Vagina (tissue), 2 donors: ENCODE data around the gene TEX36.

Source experiments
- POLR2A ChIP-seq, 2 donors: fragments of 450-650 bp; IDR thresholded peaks; one replicate each; pipeline ENCODE4 v1.6.1; 2017; ENCODE audit warnings: antibody characterized with exemption in 2 of 2, mild to moderate bottlenecking in 2 of 2, moderate library complexity in 2 of 2
- POLR2AphosphoS5 ChIP-seq, 2 donors: sonication (generic); formaldehyde crosslinking; IDR thresholded peaks; one replicate each; pipeline ENCODE4 v1.9.0; 2017; ENCODE audit warnings: antibody characterized with exemption in 2 of 2, mild to moderate bottlenecking in 2 of 2, low read depth in 1 of 2; ENCODE audit not compliant: insufficient read depth in 1 of 2
- TF ChIP-seq, protein P1 (sequence below), 3 experiments: fragments of 450-650 bp in 2 of 3; fragments of 200-600 bp in 1 of 3; sonication (generic) in 1 of 3; IDR thresholded peaks; one replicate each; pipeline ENCODE4 v1.5.1; 2017 to 2019; ENCODE audit warnings: antibody characterized with exemption in 3 of 3, mild to moderate bottlenecking in 2 of 3, moderate library complexity in 2 of 3

DNA sequence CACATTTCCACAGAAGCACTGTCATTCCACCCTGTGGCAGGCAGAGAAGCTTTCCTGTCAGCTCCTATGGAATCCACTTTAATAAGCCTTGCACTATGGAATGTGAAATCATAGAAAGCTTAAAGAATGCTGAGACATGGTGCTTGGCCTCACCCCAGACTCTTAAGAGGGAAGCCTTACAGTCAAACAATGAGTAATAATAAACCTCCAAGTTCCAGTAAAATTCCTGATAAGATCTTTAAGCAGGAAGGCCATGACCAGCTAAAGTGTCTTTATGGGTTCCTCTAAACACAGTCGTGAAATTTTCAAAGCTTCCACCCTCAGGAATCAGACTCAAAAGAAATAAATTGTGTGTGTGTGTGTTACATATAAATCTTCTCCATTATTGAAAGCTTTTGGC lies 11.9 kb upstream of the TEX36 start:
- TF ChIP-seq, protein P1, sequence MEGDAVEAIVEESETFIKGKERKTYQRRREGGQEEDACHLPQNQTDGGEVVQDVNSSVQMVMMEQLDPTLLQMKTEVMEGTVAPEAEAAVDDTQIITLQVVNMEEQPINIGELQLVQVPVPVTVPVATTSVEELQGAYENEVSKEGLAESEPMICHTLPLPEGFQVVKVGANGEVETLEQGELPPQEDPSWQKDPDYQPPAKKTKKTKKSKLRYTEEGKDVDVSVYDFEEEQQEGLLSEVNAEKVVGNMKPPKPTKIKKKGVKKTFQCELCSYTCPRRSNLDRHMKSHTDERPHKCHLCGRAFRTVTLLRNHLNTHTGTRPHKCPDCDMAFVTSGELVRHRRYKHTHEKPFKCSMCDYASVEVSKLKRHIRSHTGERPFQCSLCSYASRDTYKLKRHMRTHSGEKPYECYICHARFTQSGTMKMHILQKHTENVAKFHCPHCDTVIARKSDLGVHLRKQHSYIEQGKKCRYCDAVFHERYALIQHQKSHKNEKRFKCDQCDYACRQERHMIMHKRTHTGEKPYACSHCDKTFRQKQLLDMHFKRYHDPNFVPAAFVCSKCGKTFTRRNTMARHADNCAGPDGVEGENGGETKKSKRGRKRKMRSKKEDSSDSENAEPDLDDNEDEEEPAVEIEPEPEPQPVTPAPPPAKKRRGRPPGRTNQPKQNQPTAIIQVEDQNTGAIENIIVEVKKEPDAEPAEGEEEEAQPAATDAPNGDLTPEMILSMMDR (IDR thresholded peaks at IDR 0.05) = no peak
- no peak for TF ChIP-seq POLR2A (IDR thresholded peaks at IDR 0.05)
- no peak for TF ChIP-seq POLR2AphosphoS5 (IDR thresholded peaks at IDR 0.05; ENCODE audit: insufficient read depth in 1 of 2, low read depth in 1 of 2)
